ENCODE results near the gene PDLIM4. TPM values are rescaled to one million over a fixed set of nuclear protein-coding genes. Genes with fewer than 3 reads are reported as not detected.

Gene PDLIM4
- polyA plus RNA-seq, 1 donor from 2014 or later = not detected

GRCh38 chr5:132296412-132297016, 39.0 kb downstream of the PDLIM4 start:
- H3F3A ChIP-seq (ENCODE audit: insufficient read depth, low read length, poor library complexity, severe bottlenecking) = no peaks in the 10 kb centered on the region

More at GRCh38 chr5:132296412-132297016, 39.0 kb downstream of the PDLIM4 start:
- H3K27ac ChIP-seq (ENCODE audit: low read length) = no peak overlapping the region
- no peak overlapping the region for H3K4me3 ChIP-seq (ENCODE audit: low read length)
- no peaks in the 10 kb centered on the region for H3K9me3 ChIP-seq (ENCODE audit: low read length)
- no peak overlapping the region for H3K4me2 ChIP-seq (ENCODE audit: low read length)
- TF ChIP-seq REST (IDR thresholded peaks at IDR 0.05; ENCODE audit: borderline replicate concordance) (no peak), MXI1 (conservative IDR thresholded peaks at IDR 0.05; ENCODE audit: poor library complexity, severe bottlenecking) (no peak), TAF1 (IDR thresholded peaks at IDR 0.05; ENCODE audit: low read depth) (no peak), EP300 (conservative IDR thresholded peaks at IDR 0.05; ENCODE audit: poor library complexity, severe bottlenecking) (no peak), CTCF (IDR thresholded peaks at IDR 0.05; ENCODE audit: poor library complexity, severe bottlenecking) (no peak), POLR2AphosphoS5 (IDR thresholded peaks at IDR 0.05) (no peak), RAD21 (conservative IDR thresholded peaks at IDR 0.05) (no peak), EZH2 (IDR thresholded peaks at IDR 0.05; ENCODE audit: borderline replicate concordance, insufficient read depth, low read length, poor library complexity, severe bottlenecking) (no peak), SMC3 (conservative IDR thresholded peaks at IDR 0.05; ENCODE audit: poor library complexity) (no peak)
- H3K9me2 ChIP-seq (ENCODE audit: insufficient read depth, low read length) = no peaks in the 10 kb centered on the region
- H3K27me3 ChIP-seq (ENCODE audit: insufficient read depth, low read depth, low read length) = peaks cover 20% of the 10 kb centered on the region
- no peak overlapping the region for H3K9ac ChIP-seq (ENCODE audit: low read length)
- H3K79me2 ChIP-seq (replicated peaks; ENCODE audit: insufficient read depth, low read length) = no peaks in the 10 kb centered on the region
- no peaks in the 10 kb centered on the region for H3K36me3 ChIP-seq (ENCODE audit: insufficient read depth, low read length)
- H2AFZ ChIP-seq (ENCODE audit: low read depth, low read length) = no peak overlapping the region
- H4K20me1 ChIP-seq (ENCODE audit: insufficient read depth) = no peaks in the 10 kb centered on the region

Data from neural cell (in vitro differentiated cells).